Heart left ventricle (tissue), 16 donors: ENCODE measurements around the gene HAUS7. TPM values are rescaled to one million over a fixed set of nuclear protein-coding genes. Genes with fewer than 3 reads are reported as not detected.

Source experiments
- ATAC-seq, 4 donors: fragments of 200-7000 bp; cut with Tn5 transposase; one replicate each; pipeline ENCODE4 v1.9.1; 2020 to 2022; ENCODE audit warnings: moderate library complexity in 4 of 4, mild to moderate bottlenecking in 3 of 4, moderate number of reproducible peaks in 1 of 4
- DNase-seq, 5 donors: peaks; one replicate each; pipeline ENCODE4 v3.0.0-alpha.2; 2020
- H3K27ac ChIP-seq, 12 donors: fragments of 200-600 bp; sonication (generic) in 4 of 12; one replicate each; pipeline versions ENCODE4 v1.5.0 to v1.8.0; 2016 to 2022; ENCODE audit warnings: mild to moderate bottlenecking in 2 of 12
- H3K27me3 ChIP-seq, 9 donors: fragments of 200-600 bp; sonication (generic) in 2 of 9; one replicate each; pipeline versions ENCODE4 v1.5.1 to v1.8.0; 2016 to 2022; ENCODE audit warnings: mild to moderate bottlenecking in 3 of 9
- H3K36me3 ChIP-seq, 9 donors: fragments of 200-600 bp; sonication (generic) in 2 of 9; one replicate each; pipeline versions ENCODE4 v1.5.0 to v1.8.0; 2018 to 2022; ENCODE audit warnings: mild to moderate bottlenecking in 2 of 9
- H3K4me1 ChIP-seq, 12 donors: fragments of 200-600 bp; sonication (generic) in 4 of 12; one replicate each; pipeline versions ENCODE4 v1.5.0 to v1.8.0; 2016 to 2022; ENCODE audit warnings: mild to moderate bottlenecking in 3 of 12
- H3K4me3 ChIP-seq, 12 donors: fragments of 200-600 bp; sonication (generic) in 4 of 12; one replicate each; pipeline versions ENCODE4 v1.5.0 to v1.8.0; 2017 to 2022; ENCODE audit warnings: mild to moderate bottlenecking in 9 of 12, moderate library complexity in 4 of 12
- H3K9me3 ChIP-seq, 12 donors: fragments of 200-600 bp; sonication (generic) in 4 of 12; one replicate each; pipeline versions ENCODE4 v1.5.0 to v1.8.0; 2016 to 2022; ENCODE audit warnings: mild to moderate bottlenecking in 1 of 12
- CTCF ChIP-seq, 12 donors: fragments of 200-600 bp; sonication (generic) in 4 of 12; IDR thresholded peaks; one replicate each; pipeline versions ENCODE4 v1.5.0 to v1.8.0; 2018 to 2022; ENCODE audit warnings: antibody characterized with exemption in 12 of 12, mild to moderate bottlenecking in 5 of 12
- POLR2A ChIP-seq, 2 donors: fragments of 450-650 bp; IDR thresholded peaks; one replicate each; pipeline ENCODE4 v1.6.1; 2017; ENCODE audit warnings: antibody characterized with exemption in 2 of 2, mild to moderate bottlenecking in 2 of 2, moderate library complexity in 2 of 2
- WGBS, 4 donors: extraction: QIAGEN DNeasy Blood & Tissue Kit in 2 of 4; methylation state at CpG; one replicate each; pipeline versions ENCODE4 v1.1.5 to v1.1.7; 2013 to 2018; 5-methylcytosine and 5-hydroxymethylcytosine counted together
- intact Hi-C, 10 donors: fragments of 100-400 bp; cut with DNase I; formaldehyde crosslinking; loops; one replicate each; pipeline versions ENCODE4 v1.11.1 to v1.14.2; 2022
- long read RNA-seq, 3 donors: library from polyadenylated mRNA; unstranded; transcript quantifications; one replicate each; pipeline ENCODE4 v2.0.0, GENCODE V29; 2020 to 2021
- polyA plus RNA-seq, 2 donors: library from polyadenylated mRNA; stranded (reverse); fragments of 200-250 nt; gene quantifications; one replicate each; pipeline ENCODE4 v1.2.3, GENCODE V29; 2013
- total RNA-seq, 9 donors: library from RNA; depleted of rRNA in 2 of 9; stranded (reverse); fragments of >200 nt in 2 of 9; fragmentation: NEBNext Ultra II Directional in 3 of 9; extraction: Animal tissue kit (Norgen Biotek cat#: 25700) in 3 of 9; gene quantifications; one replicate each; pipeline versions ENCODE4 v1.1.0 to v1.2.4, GENCODE V29; 2016 to 2023
- donor health status: ischemic (EF 13 %, LVEDD 7.1; RV severe dilation, severe dysfunction).
- donor health status: healthy with polysubstance abuse.
- donor health status: DM: no; HTN: yes; CAD: no.
- donor health status: DM: no; HTN: no; CAD: no.
- donor health status: ischemic (EF 25% LVEDD 6.9; RV normal size, moderate dysfunction).
- donor health status: ischemic (EF 25% LVEDD 5.7; RV mildly dilated, moderate dysfunction).
- donor health status: healthy.
- donor health status: DM: yes; HTN: yes; CAD: no.
- donor health status: ischemic (EF 35%, LVEDD 5.7; RV mildly dilated, moderate dysfunction).
- donor health status: nonischemic (EF 11% LVEDD 7.7; RV severe dilation, severe dysfunction).
- donor health status: DM: yes; HTN: yes; CAD: no.
- donor health status: PGD.
- donor health status: ischemic (EF 29% LVEDD 5.4; RV normal size, mild dysfunction).
- donor health status: nonischemic (EF 23%, LVEDD 6.1; RV moderate dilation, normal function).

HAUS7 gene
- 10 to 100 TPM; 15.3 to 28.2 (median 19.5) TPM for total RNA-seq
- polyA plus RNA-seq: 10 to 100 TPM; 23.9 to 25.8 TPM
- long read RNA-seq, donor 1, transcript HAUS7-202 (10 exons, 1,363 nt): major isoform, 21 of 23 reads
- long read RNA-seq, donor 1, partial matches to known transcripts: 0 of 23 reads
- long read RNA-seq, donor 1, other reads (novel, unspliced or antisense): 1 of 23 reads
- long read RNA-seq, donor 2, transcript HAUS7-202 (10 exons, 1,363 nt): major isoform, 66 of 67 reads
- long read RNA-seq, donor 2, partial matches to known transcripts: 0 of 67 reads
- long read RNA-seq, donor 2, other reads (novel, unspliced or antisense): 0 of 67 reads
- long read RNA-seq, donor 3, transcript HAUS7-202 (10 exons, 1,363 nt): major isoform, 18 of 21 reads
- long read RNA-seq, donor 3, partial matches to known transcripts: 1 of 21 reads
- long read RNA-seq, donor 3, other reads (novel, unspliced or antisense): 2 of 21 reads

GRCh38 chrX:153470411-153471363 is at the start of gene HAUS7:
Gene HAUS7, minus strand, starts transcription at chrX:153470576. Its CDS starts 19 bp downstream, at chrX:153470557.
- peak within 1 kb of the TSS in 11 of 12 donors; percentile 34 to 80 (median 71) for H3K27ac ChIP-seq
- peaks cover 0 to 30% (median 9%) of the 10 kb centered on the region in 12 donors for H3K4me1 ChIP-seq
- H3K9me3 ChIP-seq: no peaks in the 10 kb centered on the region
- TF ChIP-seq CTCF (IDR thresholded peaks at IDR 0.05) (peak; percentile 54 to 86 (median 68)), POLR2A (IDR thresholded peaks at IDR 0.05) (peak in 1 of 2 donors; percentile 36)
- 7 to 47% (median 22%) methylated on average over 43 to 68 of the region's 70 CpGs for WGBS, 4 donors
- H3K4me3 ChIP-seq: peak within 1 kb of the TSS; percentile 44 to 82 (median 65)
- intact Hi-C loops: loop anchor here in 5 of 10 donors (2.0 to 5.0 kb wide), 3 partner anchors 24 to 37 kb away; partner anchors contain the start of gene BGN (in 2 of the 5)
- no peaks in the 10 kb centered on the region for H3K27me3 ChIP-seq
- ATAC-seq (peak; percentile 87 to 92 (median 89)), DNase-seq (peak; percentile 88 to 93 (median 90))
- peaks cover 0 to 9% (median 0%) of the 10 kb centered on the region in 9 donors for H3K36me3 ChIP-seq

GRCh38 chrX:153519569-153520286 is 49.4 kb upstream of the HAUS7 start:
- Histone ChIP-seq H3K4me1 (peaks cover 0 to 11% (median 0%) of the 10 kb centered on the region in 12 donors), H3K27me3 (peaks cover 0 to 74% (median 28%) of the 10 kb centered on the region in 9 donors), H3K4me3 (no peak overlapping the region), H3K36me3 (no peaks in the 10 kb centered on the region), H3K9me3 (no peaks in the 10 kb centered on the region), H3K27ac (no peak overlapping the region)
- ATAC-seq: no peak
- DNase-seq: no peak
- 67 to 69% (median 68%) methylated on average over 12 to 21 of the region's 21 CpGs for WGBS, 4 donors
- TF ChIP-seq POLR2A (IDR thresholded peaks at IDR 0.05): no peak
- TF ChIP-seq CTCF (IDR thresholded peaks at IDR 0.05): no peak
- intact Hi-C loops: no loop called here

GRCh38 chrX:153517946-153518834 is 47.8 kb upstream of the HAUS7 start:
- DNase-seq (no peak), ATAC-seq (no peak)
- Histone ChIP-seq H3K4me3 (peak overlapping the region in 1 of 12 donors; percentile 13), H3K4me1 (peaks cover 0 to 11% (median 0%) of the 10 kb centered on the region in 12 donors), H3K27me3 (peaks cover 0 to 69% (median 28%) of the 10 kb centered on the region in 9 donors), H3K36me3 (no peaks in the 10 kb centered on the region), H3K27ac (no peak overlapping the region), H3K9me3 (no peaks in the 10 kb centered on the region)
- intact Hi-C loops: no loop called here
- WGBS, 4 donors: 3 to 43% (median 17%) methylated on average over 44 to 64 of the region's 70 CpGs
- no peak for TF ChIP-seq CTCF (IDR thresholded peaks at IDR 0.05)
- no peak for TF ChIP-seq POLR2A (IDR thresholded peaks at IDR 0.05)
